ENCODE results near the gene ZNF346.

ZNF346 gene

GRCh38 chr5:177096162-177097015, 73.9 kb downstream of the ZNF346 start:
- peak in 1 of 2 donors; percentile 9 for ATAC-seq

- ATAC-seq: no peak
These were observed 74.8 kb downstream of the ZNF346 start for GRCh38 chr5:177097016-177097985.

GRCh38 chr5:177098120-177098469, 75.6 kb downstream of the ZNF346 start:
- ATAC-seq: no peak

- ATAC-seq: no peak
These were observed 76.1 kb downstream of the ZNF346 start for GRCh38 chr5:177098470-177099141.

GRCh38 chr5:177099422-177100093, 77.1 kb downstream of the ZNF346 start:
- ATAC-seq: no peak

- no peak for ATAC-seq
These were observed 78.2 kb downstream of the ZNF346 start for GRCh38 chr5:177100714-177101121.

GRCh38 chr5:177103523-177104253, 81.2 kb downstream of the ZNF346 start:
- ATAC-seq: no peak

- no peak for ATAC-seq
These were observed 83.4 kb downstream of the ZNF346 start for GRCh38 chr5:177105691-177106476.

GRCh38 chr5:177107159-177107558, 84.7 kb downstream of the ZNF346 start:
- ATAC-seq: no peak

GRCh38 chr5:177109810-177110209, 87.3 kb downstream of the ZNF346 start:
- ATAC-seq: no peak

GRCh38 chr5:177111720-177112394, 89.4 kb downstream of the ZNF346 start:
- peak; percentile 42 to 55 for ATAC-seq

GRCh38 chr5:177112589-177113220, 90.2 kb downstream of the ZNF346 start:
- ATAC-seq: no peak

GRCh38 chr5:177113566-177114424, 91.3 kb downstream of the ZNF346 start:
- peak in 1 of 2 donors; percentile 56 for ATAC-seq

- peak; percentile 94 to 97 for ATAC-seq
These were observed 94.3 kb downstream of the ZNF346 start for GRCh38 chr5:177116631-177117373.

- no peak for ATAC-seq
These were observed 95.0 kb downstream of the ZNF346 start for GRCh38 chr5:177117441-177118045.

- ATAC-seq: no peak
These were observed 100.1 kb downstream of the ZNF346 start for GRCh38 chr5:177122566-177122965.

GRCh38 chr5:177123789-177124485, 101.4 kb downstream of the ZNF346 start:
- no peak for ATAC-seq
